ENCODE measurements around the gene DEPP1.

DEPP1 gene

GRCh38 chr10:44955413-44956070 is 23.1 kb downstream of the DEPP1 start:
- DNase-seq (ENCODE audit: low read depth, low spot score) = no peak

GRCh38 chr10:44954962-44955361 is 23.6 kb downstream of the DEPP1 start:
- DNase-seq (ENCODE audit: low read depth, low spot score) = no peak

GRCh38 chr10:44954042-44954441 is 24.6 kb downstream of the DEPP1 start:
- no peak for DNase-seq (ENCODE audit: low read depth, low spot score)

GRCh38 chr10:44952779-44953231 is 25.8 kb downstream of the DEPP1 start:
- DNase-seq (ENCODE audit: low read depth, low spot score) = no peak

GRCh38 chr10:44951576-44952226 is 26.9 kb downstream of the DEPP1 start:
- no peak for DNase-seq (ENCODE audit: low read depth, low spot score)

- DNase-seq (ENCODE audit: low read depth, low spot score) = no peak
Measured at GRCh38 chr10:44950326-44951225, 28.0 kb downstream of the DEPP1 start.

- no peak for DNase-seq (ENCODE audit: low read depth, low spot score)
Measured at GRCh38 chr10:44949915-44950314, 28.7 kb downstream of the DEPP1 start.

GRCh38 chr10:44949127-44949802 is 29.3 kb downstream of the DEPP1 start:
- DNase-seq (ENCODE audit: low read depth, low spot score) = no peak

GRCh38 chr10:44948642-44949041 is 30.0 kb downstream of the DEPP1 start:
- DNase-seq (ENCODE audit: low read depth, low spot score) = no peak

- DNase-seq (ENCODE audit: low read depth, low spot score) = no peak
Measured at GRCh38 chr10:44947371-44948152, 31.0 kb downstream of the DEPP1 start.

- no peak for DNase-seq (ENCODE audit: low read depth, low spot score)
Measured at GRCh38 chr10:44946205-44946604, 32.4 kb downstream of the DEPP1 start.

GRCh38 chr10:44944354-44944753 is 34.3 kb downstream of the DEPP1 start:
- no peak for DNase-seq (ENCODE audit: low read depth, low spot score)

- DNase-seq (ENCODE audit: low read depth, low spot score) = no peak
Measured at GRCh38 chr10:44939691-44940401, 38.8 kb downstream of the DEPP1 start.

- no peak for DNase-seq (ENCODE audit: low read depth, low spot score)
Measured at GRCh38 chr10:44938956-44939355, 39.7 kb downstream of the DEPP1 start.

- DNase-seq (ENCODE audit: low read depth, low spot score) = no peak
Measured at GRCh38 chr10:44937196-44938005, 41.2 kb downstream of the DEPP1 start.

- DNase-seq (ENCODE audit: low read depth, low spot score) = no peak
Measured at GRCh38 chr10:44936314-44936975, 42.2 kb downstream of the DEPP1 start.

GRCh38 chr10:44935966-44936295 is 42.7 kb downstream of the DEPP1 start:
- DNase-seq (ENCODE audit: low read depth, low spot score) = no peak

- DNase-seq (ENCODE audit: low read depth, low spot score) = no peak
Measured at GRCh38 chr10:44935201-44935965, 43.2 kb downstream of the DEPP1 start.

All from activated naive CD8-positive, alpha-beta T cell treated with anti-CD3 and anti-CD28 coated beads, Interleukin-2, amount 50 U/mL, for 16 hours (primary cell).